ENCODE results near the gene SDK2.

SDK2 gene

DNA sequence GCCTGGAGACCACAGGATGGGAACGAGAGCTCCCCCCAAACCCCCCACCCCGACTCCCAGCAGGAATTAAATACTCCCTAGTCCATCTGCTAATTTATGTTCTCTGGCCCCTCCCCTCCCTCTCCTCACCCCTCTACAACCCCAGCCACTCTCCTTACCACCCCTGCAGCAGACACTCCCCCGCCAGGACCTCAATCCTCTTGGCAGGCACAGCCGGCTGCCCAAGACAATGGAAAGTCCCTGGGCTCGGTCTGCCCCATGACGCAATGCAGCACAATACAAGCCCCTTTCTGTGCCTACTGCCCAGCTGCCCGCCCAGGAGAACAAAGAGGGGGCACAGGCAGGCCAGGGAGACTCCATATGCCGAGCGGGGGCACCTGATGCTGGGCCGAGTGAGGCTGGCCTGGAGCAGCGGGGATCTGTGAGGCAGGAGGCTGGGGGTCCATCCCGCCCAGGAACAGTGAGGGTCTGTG lies 302.2 kb downstream of the SDK2 start:
- DNase-seq (ENCODE audit: extremely low read depth, low read depth) = peak; percentile 84
- TF ChIP-seq, protein P1, sequence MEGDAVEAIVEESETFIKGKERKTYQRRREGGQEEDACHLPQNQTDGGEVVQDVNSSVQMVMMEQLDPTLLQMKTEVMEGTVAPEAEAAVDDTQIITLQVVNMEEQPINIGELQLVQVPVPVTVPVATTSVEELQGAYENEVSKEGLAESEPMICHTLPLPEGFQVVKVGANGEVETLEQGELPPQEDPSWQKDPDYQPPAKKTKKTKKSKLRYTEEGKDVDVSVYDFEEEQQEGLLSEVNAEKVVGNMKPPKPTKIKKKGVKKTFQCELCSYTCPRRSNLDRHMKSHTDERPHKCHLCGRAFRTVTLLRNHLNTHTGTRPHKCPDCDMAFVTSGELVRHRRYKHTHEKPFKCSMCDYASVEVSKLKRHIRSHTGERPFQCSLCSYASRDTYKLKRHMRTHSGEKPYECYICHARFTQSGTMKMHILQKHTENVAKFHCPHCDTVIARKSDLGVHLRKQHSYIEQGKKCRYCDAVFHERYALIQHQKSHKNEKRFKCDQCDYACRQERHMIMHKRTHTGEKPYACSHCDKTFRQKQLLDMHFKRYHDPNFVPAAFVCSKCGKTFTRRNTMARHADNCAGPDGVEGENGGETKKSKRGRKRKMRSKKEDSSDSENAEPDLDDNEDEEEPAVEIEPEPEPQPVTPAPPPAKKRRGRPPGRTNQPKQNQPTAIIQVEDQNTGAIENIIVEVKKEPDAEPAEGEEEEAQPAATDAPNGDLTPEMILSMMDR (IDR thresholded peaks at IDR 0.05; ENCODE audit: low read depth, low read length) = no peak

DNA sequence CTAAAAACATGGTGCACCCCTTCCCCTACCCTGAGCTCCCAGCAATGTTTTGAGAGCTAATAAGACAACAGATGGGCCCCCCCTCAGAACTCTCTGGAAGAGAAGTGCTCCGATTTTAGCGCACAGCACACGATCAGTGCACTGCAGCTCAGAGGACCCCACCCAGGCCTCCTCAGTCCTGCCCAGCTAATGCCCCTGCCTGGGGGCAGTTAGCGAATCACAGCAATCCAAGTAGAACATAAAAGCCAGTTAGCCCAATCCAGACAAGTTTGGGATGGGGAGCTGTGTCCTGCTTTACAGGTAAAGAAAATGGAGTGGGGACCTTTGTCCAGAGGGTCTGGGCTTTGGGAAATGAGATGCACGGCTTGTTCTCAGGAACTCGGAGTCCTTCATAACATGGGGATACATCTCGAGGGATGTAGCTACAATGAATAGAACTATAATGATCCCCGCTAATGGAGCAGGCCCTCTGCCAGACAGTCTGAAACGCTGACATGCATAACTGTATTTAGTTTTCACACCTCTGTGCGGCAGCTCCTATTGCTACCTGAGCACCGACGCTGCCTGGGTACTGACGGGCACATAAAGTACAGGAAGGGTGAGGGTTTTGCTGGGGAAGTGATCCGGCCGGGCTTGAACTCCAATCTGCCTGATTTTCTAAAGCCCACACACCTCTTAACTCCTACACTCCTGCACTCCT lies 302.7 kb downstream of the SDK2 start:
- TF ChIP-seq, protein P1 (IDR thresholded peaks at IDR 0.05; ENCODE audit: low read depth, low read length) = no peak
- DNase-seq (ENCODE audit: extremely low read depth, low read depth) = no peak

DNA sequence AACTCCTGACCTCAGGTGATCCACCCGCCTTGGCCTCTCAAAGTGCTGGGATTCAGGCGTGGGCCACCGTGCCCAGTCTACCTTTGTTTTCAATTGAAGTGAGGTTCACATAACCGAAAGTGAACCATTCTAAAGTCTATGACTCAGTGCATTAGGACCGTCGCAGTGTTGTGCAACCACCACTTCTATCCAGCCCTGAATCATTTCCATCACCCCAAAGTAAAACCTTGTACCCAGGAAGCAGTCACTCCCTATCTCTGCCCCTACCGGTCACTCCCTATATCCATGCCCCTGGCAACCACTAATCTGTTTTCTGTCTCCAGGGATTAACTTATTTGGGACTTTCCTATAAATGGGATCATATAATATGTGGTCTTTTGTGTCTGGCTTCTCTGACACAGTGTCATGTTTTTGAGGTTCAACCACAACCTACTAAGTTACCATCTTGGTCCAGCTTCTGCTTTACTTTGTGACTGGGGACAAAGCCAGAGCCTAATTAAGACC lies 304.1 kb downstream of the SDK2 start:
- peak; percentile 86 for DNase-seq (ENCODE audit: extremely low read depth, low read depth)
- TF ChIP-seq, protein P1 (IDR thresholded peaks at IDR 0.05; ENCODE audit: low read depth, low read length) = peak; percentile 51

DNA sequence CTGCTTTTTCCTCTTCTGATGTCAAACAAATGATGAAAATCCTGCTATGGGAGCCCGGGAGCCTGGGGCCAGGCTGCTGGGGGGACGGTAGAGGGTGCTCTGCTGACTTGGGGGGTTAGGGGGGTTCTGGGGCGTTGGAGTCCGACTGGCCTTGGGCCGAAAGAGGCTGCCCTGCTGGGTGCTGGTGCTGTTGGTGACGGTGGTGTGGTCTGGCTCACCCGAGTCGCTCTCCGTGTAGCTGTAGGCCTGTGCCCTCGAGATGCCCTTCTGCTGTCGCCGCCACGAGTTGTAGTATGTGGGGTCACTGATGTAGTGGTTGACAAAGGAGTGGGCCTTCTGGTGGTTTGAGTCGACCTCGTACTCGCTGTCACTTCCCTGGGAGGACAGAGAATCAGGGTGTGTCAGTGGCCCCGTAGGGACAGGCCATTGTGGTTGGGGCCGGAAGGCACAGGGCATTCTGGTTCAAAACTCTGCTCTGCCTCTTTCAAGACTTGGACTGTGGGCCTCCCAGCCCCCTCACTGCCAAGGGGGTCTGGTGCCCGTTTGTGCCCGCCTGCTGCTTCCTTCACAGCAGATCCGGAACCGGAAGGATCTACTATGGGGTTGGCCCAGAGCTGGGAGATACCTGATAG lies 305.6 kb downstream of the SDK2 start:
- TF ChIP-seq, protein P1 (IDR thresholded peaks at IDR 0.05; ENCODE audit: low read depth, low read length) = no peak
- DNase-seq (ENCODE audit: extremely low read depth, low read depth) = no peak

DNA sequence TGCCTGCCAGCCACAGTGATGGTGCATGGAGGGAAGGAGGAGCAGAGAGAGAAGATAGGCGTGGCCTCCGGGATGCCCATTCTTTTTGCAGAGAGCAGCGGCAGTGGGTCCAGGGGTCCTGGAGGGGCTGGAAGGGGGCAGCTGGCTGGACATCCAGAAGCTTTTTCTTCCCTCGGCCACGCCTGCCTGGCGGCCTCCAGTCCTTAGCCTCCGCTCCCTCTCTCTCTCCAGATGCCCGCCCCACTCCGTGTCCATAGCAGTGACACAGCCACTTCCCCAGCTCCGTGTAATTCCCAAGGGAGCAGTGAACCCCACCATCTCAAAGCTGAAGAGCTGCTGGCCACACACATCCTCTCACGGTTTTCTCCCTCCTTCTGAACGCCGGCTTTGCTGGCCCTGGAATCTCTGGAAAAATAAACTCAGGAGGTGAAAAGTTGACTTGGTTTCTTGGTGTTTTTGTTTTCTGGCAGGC lies 306.2 kb downstream of the SDK2 start:
- TF ChIP-seq, protein P1 (IDR thresholded peaks at IDR 0.05; ENCODE audit: low read depth, low read length) = no peak
- DNase-seq (ENCODE audit: extremely low read depth, low read depth) = no peak

DNA sequence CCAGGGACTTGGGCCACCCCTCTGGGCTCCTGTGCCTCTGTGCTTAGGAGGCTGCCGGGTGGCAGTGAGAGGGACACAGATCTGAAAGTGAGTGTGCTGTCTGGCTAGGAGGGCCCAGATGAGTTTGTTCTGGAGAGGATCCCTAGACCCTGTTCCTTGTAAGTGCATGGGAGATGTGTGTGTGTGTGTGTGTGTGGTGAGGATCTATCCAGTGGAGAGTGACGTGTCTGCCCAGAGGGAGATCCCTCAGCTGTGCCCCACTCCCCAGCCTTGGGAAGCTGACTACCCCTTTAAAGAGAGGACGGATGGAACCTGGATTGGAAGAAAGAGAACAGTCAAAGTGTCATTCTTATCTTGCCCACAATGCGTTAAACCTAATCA lies 306.9 kb downstream of the SDK2 start:
- DNase-seq (ENCODE audit: extremely low read depth, low read depth) = no peak
- TF ChIP-seq, protein P1 (IDR thresholded peaks at IDR 0.05; ENCODE audit: low read depth, low read length) = no peak
